A673 (cell line): ENCODE data around the gene HPS6. TPM values are rescaled to one million over a fixed set of nuclear protein-coding genes. Genes with fewer than 3 reads are reported as not detected.

ENCODE experiments used
- Bru-seq: library from RNA; stranded (reverse); fragments of 400-500 nt; gene quantifications from one replicate; lab custom pipeline; 2021; lab: Mats Ljungman, UMichigan
- BruChase-seq, 2 experiments: library from RNA; stranded (reverse); fragments of 400-500 nt; gene quantifications; one replicate each; lab custom pipeline; 2021; lab: Mats Ljungman, UMichigan
- BruUV-seq: library from RNA; stranded (reverse); fragments of 400-500 nt; replicated peaks from 2 replicates; lab custom pipeline; 2021; lab: Mats Ljungman, UMichigan
- CTCF ChIA-PET: fragments of 300-600 bp; sonication (Branson Sonifier 250); formaldehyde crosslinking; loops from one replicate; lab custom pipeline; 2022; ENCODE audit warnings: antibody characterized with exemption; lab: Charles Lee
- POLR2A ChIA-PET: fragments of 300-600 bp; sonication (Branson Sonifier 250); formaldehyde crosslinking; loops from one replicate; lab custom pipeline; 2022; ENCODE audit warnings: antibody characterized with exemption; ENCODE audit not compliant: low non-redundant PET; lab: Charles Lee
- DNase-seq: peaks from one replicate; pipeline ENCODE4 v3.0.0-alpha.2; 2015; ENCODE audit warnings: low spot score
- H3K27ac ChIP-seq: fragments of 200-600 bp; sonication (generic); 2 replicates; pipeline ENCODE4 v1.5.1; 2016; ENCODE audit warnings: mixed run types, low read depth, mild to moderate bottlenecking, mixed read lengths, antibody characterized with exemption, low read length; ENCODE audit not compliant: poor library complexity, severe bottlenecking
- H3K27me3 ChIP-seq: fragments of 200-600 bp; sonication (generic); replicated peaks from 2 replicates; pipeline ENCODE4 v1.6.1; 2017; ENCODE audit warnings: mixed run types, low read depth, mild to moderate bottlenecking, mixed read lengths, antibody characterized with exemption, low read length; ENCODE audit not compliant: insufficient read depth, poor library complexity
- H3K36me3 ChIP-seq: fragments of 200-600 bp; sonication (generic); 2 replicates; pipeline ENCODE4 v1.6.1; 2016; ENCODE audit warnings: mixed run types, mild to moderate bottlenecking, mixed read lengths, antibody characterized with exemption, low read length; ENCODE audit not compliant: insufficient read depth, poor library complexity, severe bottlenecking
- H3K4me1 ChIP-seq: fragments of 200-600 bp; sonication (generic); 2 replicates; pipeline ENCODE4 v1.6.1; 2017; ENCODE audit warnings: mixed run types, mild to moderate bottlenecking, mixed read lengths, antibody characterized with exemption, low read length; ENCODE audit not compliant: insufficient read depth, poor library complexity, severe bottlenecking
- H3K4me3 ChIP-seq: fragments of 200-600 bp; sonication (generic); 2 replicates; pipeline ENCODE4 v1.5.1; 2016; ENCODE audit warnings: low read depth, mixed run types, mild to moderate bottlenecking, mixed read lengths, low read length; ENCODE audit not compliant: poor library complexity, severe bottlenecking
- H3K9me3 ChIP-seq: fragments of 200-600 bp; sonication (generic); 2 replicates; pipeline ENCODE4 v1.6.1; 2016; ENCODE audit warnings: mixed run types, low read depth, mild to moderate bottlenecking, mixed read lengths, antibody characterized with exemption, low read length; ENCODE audit not compliant: poor library complexity, severe bottlenecking
- EZH2 ChIP-seq: fragments of 200-600 bp; sonication (generic); IDR thresholded peaks from 2 replicates; pipeline ENCODE4 v1.6.1; 2017; ENCODE audit warnings: borderline replicate concordance, low read depth, mild to moderate bottlenecking, mixed read lengths, antibody characterized with exemption, low read length; ENCODE audit not compliant: poor library complexity, severe bottlenecking
- intact Hi-C: fragments of 100-400 bp; cut with micrococcal nuclease; formaldehyde crosslinking; loops from one replicate; pipeline ENCODE4 v1.10.0; 2022; ENCODE audit not compliant: unreplicated experiment
- long read RNA-seq: library from polyadenylated mRNA; stranded (forward); transcript quantifications from one replicate; pipeline ENCODE4 v2.0.0, GENCODE V29; 2022
- total RNA-seq: library from RNA; stranded (reverse); gene quantifications from 2 replicates; pipeline ENCODE4 v1.2.3, GENCODE V29; 2021
- TF ChIP-seq, protein P1 (sequence below): fragments of 300-800, 200-600 bp; sonication (generic); conservative IDR thresholded peaks from 2 replicates; pipeline ENCODE4 v1.5.1; 2017; ENCODE audit warnings: low read depth, mild to moderate bottlenecking, antibody characterized with exemption, low read length, moderate library complexity, mixed read lengths

HPS6 gene
- total RNA-seq = 12.6 and 15.7 TPM in 2 replicates
- percentile 55 among the genes with signal in this experiment for Bru-seq, nascent RNA
- percentile 73 among the genes with signal in this experiment for BruChase-seq, experiment 1, labeled RNA remaining after a 2-hour chase
- BruChase-seq, experiment 2, labeled RNA remaining after a 6-hour chase = percentile 51 among the genes with signal in this experiment
- long read RNA-seq, transcript HPS6-201 (1 exons, 2,649 nt) = major isoform, 29 of 29 reads
- long read RNA-seq, partial matches to known transcripts = 0 of 29 reads
- long read RNA-seq, other reads (novel, unspliced or antisense) = 0 of 29 reads

GRCh38 chr10:102064868-102065560 is at the start of gene HPS6:
HPS6 (plus strand) TSS chr10:102065349; CDS start chr10:102065475, 126 bp downstream.
- peaks cover 9% of the 10 kb centered on the region for H3K4me1 ChIP-seq
- TF ChIP-seq, protein P1, sequence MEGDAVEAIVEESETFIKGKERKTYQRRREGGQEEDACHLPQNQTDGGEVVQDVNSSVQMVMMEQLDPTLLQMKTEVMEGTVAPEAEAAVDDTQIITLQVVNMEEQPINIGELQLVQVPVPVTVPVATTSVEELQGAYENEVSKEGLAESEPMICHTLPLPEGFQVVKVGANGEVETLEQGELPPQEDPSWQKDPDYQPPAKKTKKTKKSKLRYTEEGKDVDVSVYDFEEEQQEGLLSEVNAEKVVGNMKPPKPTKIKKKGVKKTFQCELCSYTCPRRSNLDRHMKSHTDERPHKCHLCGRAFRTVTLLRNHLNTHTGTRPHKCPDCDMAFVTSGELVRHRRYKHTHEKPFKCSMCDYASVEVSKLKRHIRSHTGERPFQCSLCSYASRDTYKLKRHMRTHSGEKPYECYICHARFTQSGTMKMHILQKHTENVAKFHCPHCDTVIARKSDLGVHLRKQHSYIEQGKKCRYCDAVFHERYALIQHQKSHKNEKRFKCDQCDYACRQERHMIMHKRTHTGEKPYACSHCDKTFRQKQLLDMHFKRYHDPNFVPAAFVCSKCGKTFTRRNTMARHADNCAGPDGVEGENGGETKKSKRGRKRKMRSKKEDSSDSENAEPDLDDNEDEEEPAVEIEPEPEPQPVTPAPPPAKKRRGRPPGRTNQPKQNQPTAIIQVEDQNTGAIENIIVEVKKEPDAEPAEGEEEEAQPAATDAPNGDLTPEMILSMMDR = peak; percentile 25; the same call in 1 of the 2 replicates
- no peak for TF ChIP-seq EZH2
- no peaks in the 10 kb centered on the region for H3K27me3 ChIP-seq
- H3K9me3 ChIP-seq = no peaks in the 10 kb centered on the region
- H3K36me3 ChIP-seq = no peaks in the 10 kb centered on the region
- BruUV-seq = no TSS peak
- peak within 1 kb of the TSS; percentile 80 for H3K27ac ChIP-seq
- intact Hi-C loops = no loop called here
- CTCF ChIA-PET = no interaction called here
- POLR2A ChIA-PET = interaction anchor here (0.6 kb wide), 1 partner anchor 90 kb away, joined by 11 read pairs; no protein-coding TSS in a partner anchor
- peak within 1 kb of the TSS; percentile 89 for H3K4me3 ChIP-seq
- peak; percentile 91 for DNase-seq

GRCh38 chr10:102016416-102016815 is 48.7 kb upstream of the HPS6 start:
- H3K27me3 ChIP-seq = no peaks in the 10 kb centered on the region
- BruUV-seq = no TSS peak
- DNase-seq = no peak
- CTCF ChIA-PET = no interaction called here
- intact Hi-C loops = loop anchor here (10.0 kb wide), 2 partner anchors 62 to 802 kb away; no protein-coding TSS in a partner anchor
- H3K27ac ChIP-seq = no peak overlapping the region
- H3K4me3 ChIP-seq = no peak overlapping the region
- TF ChIP-seq, protein P1 = no peak
- TF ChIP-seq EZH2 = no peak
- peaks cover 5% of the 10 kb centered on the region for H3K36me3 ChIP-seq
- H3K9me3 ChIP-seq = no peaks in the 10 kb centered on the region
- POLR2A ChIA-PET = no interaction called here
- no peaks in the 10 kb centered on the region for H3K4me1 ChIP-seq

DNA sequence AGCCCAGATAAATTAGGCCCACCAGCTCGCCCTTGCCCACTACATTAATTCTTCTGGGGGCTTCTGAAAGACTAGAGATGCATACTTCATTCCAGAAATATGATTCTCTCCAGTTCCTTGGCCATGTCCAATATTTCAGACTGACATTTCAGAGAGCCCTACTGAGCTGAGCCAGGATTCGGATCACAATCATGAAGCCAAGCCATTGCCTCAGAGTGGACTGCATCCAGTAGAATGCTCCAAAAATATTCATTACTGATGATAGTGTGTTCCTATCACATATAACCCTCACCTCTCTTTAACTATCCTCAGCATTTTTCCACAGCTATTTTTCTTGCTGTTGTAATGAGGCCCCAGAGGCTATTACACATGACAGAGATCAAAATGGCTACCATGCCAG is 47.9 kb upstream of the HPS6 start:
- H3K4me3 ChIP-seq = no peak overlapping the region
- H3K27me3 ChIP-seq = no peaks in the 10 kb centered on the region
- ChIA-PET CTCF (no interaction called here), POLR2A (no interaction called here)
- no peaks in the 10 kb centered on the region for H3K4me1 ChIP-seq
- H3K36me3 ChIP-seq = peaks cover 5% of the 10 kb centered on the region
- TF ChIP-seq, protein P1 = no peak
- TF ChIP-seq EZH2 = no peak
- intact Hi-C loops = loop anchor here (10.0 kb wide), 2 partner anchors 62 to 802 kb away; no protein-coding TSS in a partner anchor
- DNase-seq = no peak
- BruUV-seq = no TSS peak
- no peak overlapping the region for H3K27ac ChIP-seq
- H3K9me3 ChIP-seq = no peaks in the 10 kb centered on the region
